Renal pelvis (tissue), 12 donors: ENCODE data around the gene USP1. TPM values are rescaled to one million over a fixed set of nuclear protein-coding genes. Genes with fewer than 3 reads are reported as not detected.
A peak's percentile ranks its signal among the peaks of the same experiment; 100 is the strongest.

ENCODE experiments used
- DNase-seq: peaks from one replicate; pipeline ENCODE4 v3.0.0-alpha.2; 2013
- long read RNA-seq, 16 experiments: transcript quantifications; one replicate each; lab custom pipeline, GENCODE V29; 2026
- polyA plus RNA-seq, 3 donors: library from polyadenylated mRNA; unstranded; fragments of 120-200 nt; gene quantifications; one replicate each; pipeline ENCODE4 v1.2.1, GENCODE V29; 2013; ENCODE audit not compliant: insufficient read length in 3 of 3

Gene USP1, protein sequence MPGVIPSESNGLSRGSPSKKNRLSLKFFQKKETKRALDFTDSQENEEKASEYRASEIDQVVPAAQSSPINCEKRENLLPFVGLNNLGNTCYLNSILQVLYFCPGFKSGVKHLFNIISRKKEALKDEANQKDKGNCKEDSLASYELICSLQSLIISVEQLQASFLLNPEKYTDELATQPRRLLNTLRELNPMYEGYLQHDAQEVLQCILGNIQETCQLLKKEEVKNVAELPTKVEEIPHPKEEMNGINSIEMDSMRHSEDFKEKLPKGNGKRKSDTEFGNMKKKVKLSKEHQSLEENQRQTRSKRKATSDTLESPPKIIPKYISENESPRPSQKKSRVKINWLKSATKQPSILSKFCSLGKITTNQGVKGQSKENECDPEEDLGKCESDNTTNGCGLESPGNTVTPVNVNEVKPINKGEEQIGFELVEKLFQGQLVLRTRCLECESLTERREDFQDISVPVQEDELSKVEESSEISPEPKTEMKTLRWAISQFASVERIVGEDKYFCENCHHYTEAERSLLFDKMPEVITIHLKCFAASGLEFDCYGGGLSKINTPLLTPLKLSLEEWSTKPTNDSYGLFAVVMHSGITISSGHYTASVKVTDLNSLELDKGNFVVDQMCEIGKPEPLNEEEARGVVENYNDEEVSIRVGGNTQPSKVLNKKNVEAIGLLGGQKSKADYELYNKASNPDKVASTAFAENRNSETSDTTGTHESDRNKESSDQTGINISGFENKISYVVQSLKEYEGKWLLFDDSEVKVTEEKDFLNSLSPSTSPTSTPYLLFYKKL
- 10 to 100 TPM; 60.9 to 63.8 (median 61.4) TPM for polyA plus RNA-seq
- long read RNA-seq, donor 1, partial matches to known transcripts = 11 of 16 reads
- long read RNA-seq, donor 1, other reads (novel, unspliced or antisense) = 0 of 16 reads
- long read RNA-seq, donor 2, transcript USP1-201 (9 exons, 3,996 nt) = major isoform, 9 of 89 reads
- long read RNA-seq, donor 2, partial matches to known transcripts = 80 of 89 reads
- long read RNA-seq, donor 2, other reads (novel, unspliced or antisense) = 0 of 89 reads
- long read RNA-seq, donor 3, partial matches to known transcripts = 19 of 23 reads
- long read RNA-seq, donor 3, other reads (novel, unspliced or antisense) = 0 of 23 reads
- long read RNA-seq, donor 4, transcript USP1-201 (9 exons, 3,996 nt) = major isoform, 5 of 25 reads
- long read RNA-seq, donor 4, partial matches to known transcripts = 20 of 25 reads
- long read RNA-seq, donor 4, other reads (novel, unspliced or antisense) = 0 of 25 reads
- long read RNA-seq, donor 5, partial matches to known transcripts = 10 of 12 reads
- long read RNA-seq, donor 5, other reads (novel, unspliced or antisense) = 0 of 12 reads
- long read RNA-seq, donor 6, transcript USP1-201 (9 exons, 3,996 nt) = major isoform, 6 of 52 reads
- long read RNA-seq, donor 6, partial matches to known transcripts = 46 of 52 reads
- long read RNA-seq, donor 6, other reads (novel, unspliced or antisense) = 0 of 52 reads
- long read RNA-seq, donor 7, partial matches to known transcripts = 16 of 18 reads
- long read RNA-seq, donor 7, other reads (novel, unspliced or antisense) = 0 of 18 reads
- long read RNA-seq, donor 8, transcript USP1-201 (9 exons, 3,996 nt) = major isoform, 6 of 32 reads
- long read RNA-seq, donor 8, partial matches to known transcripts = 26 of 32 reads
- long read RNA-seq, donor 8, other reads (novel, unspliced or antisense) = 0 of 32 reads
- long read RNA-seq, donor 9, partial matches to known transcripts = 37 of 41 reads
- long read RNA-seq, donor 9, other reads (novel, unspliced or antisense) = 0 of 41 reads
- long read RNA-seq, donor 10, transcript USP1-201 (9 exons, 3,996 nt) = major isoform, 5 of 49 reads
- long read RNA-seq, donor 10, partial matches to known transcripts = 44 of 49 reads
- long read RNA-seq, donor 10, other reads (novel, unspliced or antisense) = 0 of 49 reads
- long read RNA-seq, donor 11, partial matches to known transcripts = 9 of 10 reads
- long read RNA-seq, donor 11, other reads (novel, unspliced or antisense) = 0 of 10 reads
- long read RNA-seq, donor 12, transcript USP1-201 (9 exons, 3,996 nt) = major isoform, 12 of 68 reads
- long read RNA-seq, donor 12, partial matches to known transcripts = 56 of 68 reads
- long read RNA-seq, donor 12, other reads (novel, unspliced or antisense) = 0 of 68 reads
- long read RNA-seq, donor 13, partial matches to known transcripts = 10 of 13 reads
- long read RNA-seq, donor 13, other reads (novel, unspliced or antisense) = 0 of 13 reads
- long read RNA-seq, donor 14 = 0 reads
- long read RNA-seq, donor 15, transcript USP1-201 (9 exons, 3,996 nt) = major isoform, 7 of 31 reads
- long read RNA-seq, donor 15, partial matches to known transcripts = 24 of 31 reads
- long read RNA-seq, donor 15, other reads (novel, unspliced or antisense) = 0 of 31 reads
- long read RNA-seq, donor 16, transcript USP1-201 (9 exons, 3,996 nt) = major isoform, 6 of 34 reads
- long read RNA-seq, donor 16, partial matches to known transcripts = 28 of 34 reads
- long read RNA-seq, donor 16, other reads (novel, unspliced or antisense) = 0 of 34 reads

DNA sequence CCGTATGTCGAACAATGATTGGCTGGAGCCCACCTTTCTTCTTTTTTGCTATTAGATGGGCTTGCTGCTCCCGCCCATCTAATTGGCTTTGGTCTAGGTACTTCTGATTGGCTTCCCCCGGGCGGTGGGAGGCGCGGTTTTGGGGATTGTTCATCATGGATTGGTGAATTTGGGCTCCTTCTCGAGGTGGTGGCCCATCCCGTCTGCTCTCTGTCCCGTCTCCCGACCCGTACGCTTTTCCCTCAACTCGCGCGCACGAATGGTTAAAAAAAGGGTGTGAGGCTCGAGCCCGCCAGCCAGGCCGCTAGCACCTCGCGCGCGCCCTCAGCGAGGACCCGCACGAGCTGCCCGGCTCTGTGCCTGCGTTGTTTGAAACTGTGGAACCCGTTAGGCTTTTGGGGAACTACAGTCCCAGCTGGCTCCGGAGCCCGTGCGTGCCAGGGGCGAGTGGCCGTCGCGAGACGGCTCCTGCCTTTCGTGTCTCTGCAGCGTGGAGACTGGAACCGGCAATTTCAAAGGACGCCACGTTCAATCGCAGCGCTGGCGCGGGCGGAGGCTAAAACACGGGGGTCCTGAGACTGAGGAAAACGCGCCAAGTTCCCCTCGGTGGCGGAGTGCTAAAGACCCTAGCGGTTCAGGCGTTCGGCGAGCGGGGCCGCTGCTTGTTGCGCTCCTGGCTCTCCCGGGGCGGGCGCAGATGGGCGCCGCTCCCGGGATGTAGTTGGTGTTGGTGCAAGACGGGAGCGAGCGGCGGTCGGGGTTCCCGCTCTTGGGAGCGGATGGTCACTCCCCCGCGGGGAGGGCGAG is at the start of gene USP1:
TSS of gene USP1 (plus strand) at position 584 of the 807 bp plus-strand sequence. CDS start 2,819 bp downstream, outside the sequence.
- DNase-seq = peak; percentile 100

DNA sequence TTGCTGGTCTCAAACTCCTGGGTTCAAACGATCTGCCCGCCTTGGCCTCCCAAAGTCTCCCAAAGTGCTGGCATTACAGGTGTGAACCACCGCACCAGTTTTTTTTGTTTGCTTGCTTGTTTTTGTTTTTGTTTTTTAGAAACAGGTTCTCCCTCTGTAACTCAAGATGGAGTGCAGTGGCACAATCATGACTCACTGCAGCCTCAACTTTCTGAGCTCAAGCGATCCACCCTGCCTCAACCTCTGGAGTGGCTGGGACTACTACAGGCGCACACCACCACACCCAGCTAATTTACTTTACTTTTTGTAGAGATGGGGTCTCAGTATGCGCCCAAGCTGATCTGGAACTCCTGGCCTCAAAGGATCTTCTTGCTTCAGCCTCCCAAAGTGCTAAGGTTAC is 47.3 kb upstream of the USP1 start:
- no peak for DNase-seq

DNA sequence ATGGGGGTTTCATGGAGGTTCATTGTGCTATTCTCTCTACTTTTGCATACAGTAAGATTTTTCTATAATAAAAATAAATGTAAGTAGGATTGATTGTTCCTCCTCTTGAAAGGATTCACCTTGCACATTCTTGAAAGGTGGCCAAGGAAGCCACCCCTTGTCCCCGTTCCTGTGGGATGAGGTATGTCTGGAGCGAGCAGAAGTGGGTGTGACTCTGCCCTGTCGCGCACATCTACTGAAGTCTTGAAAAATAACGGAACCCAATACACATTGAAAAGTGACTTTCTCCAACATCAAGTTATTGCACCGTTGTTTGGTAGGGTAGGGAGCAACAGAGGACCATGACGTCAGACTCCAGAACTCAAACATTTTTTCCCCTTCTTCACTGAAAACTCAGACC is 46.8 kb upstream of the USP1 start:
- DNase-seq = no peak

DNA sequence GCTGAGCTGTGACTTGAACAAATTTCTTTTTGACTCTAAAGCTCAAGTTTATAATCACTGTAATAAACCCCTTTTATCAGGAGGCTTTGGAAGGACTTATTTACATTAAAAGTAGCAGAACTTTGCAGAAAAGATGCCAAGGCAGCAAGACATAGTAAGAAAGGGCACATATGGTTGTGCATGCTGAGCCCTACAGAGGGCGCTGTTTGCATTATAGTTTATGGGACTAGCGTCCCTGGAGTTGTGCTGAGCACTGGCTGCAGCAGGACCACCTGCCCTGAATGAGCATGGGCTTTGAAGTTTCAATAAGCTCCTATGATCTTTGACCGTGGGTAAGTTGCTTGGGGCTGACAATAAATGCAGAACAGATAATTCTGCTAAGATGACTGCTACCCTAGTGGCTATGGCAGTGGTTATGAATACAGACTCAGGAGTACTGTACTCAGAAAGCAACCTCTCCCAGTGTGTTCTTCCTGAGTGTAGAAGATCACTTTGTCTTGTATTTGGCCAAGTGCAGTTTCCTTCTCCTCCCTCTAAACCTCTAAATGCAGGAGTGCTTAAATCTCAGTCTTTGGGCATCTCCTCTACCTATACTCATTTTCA is 45.4 kb upstream of the USP1 start:
- DNase-seq = no peak

- no peak for DNase-seq
Measured at GRCh38 chr1:62392951-62393350, 43.9 kb upstream of the USP1 start.

DNA sequence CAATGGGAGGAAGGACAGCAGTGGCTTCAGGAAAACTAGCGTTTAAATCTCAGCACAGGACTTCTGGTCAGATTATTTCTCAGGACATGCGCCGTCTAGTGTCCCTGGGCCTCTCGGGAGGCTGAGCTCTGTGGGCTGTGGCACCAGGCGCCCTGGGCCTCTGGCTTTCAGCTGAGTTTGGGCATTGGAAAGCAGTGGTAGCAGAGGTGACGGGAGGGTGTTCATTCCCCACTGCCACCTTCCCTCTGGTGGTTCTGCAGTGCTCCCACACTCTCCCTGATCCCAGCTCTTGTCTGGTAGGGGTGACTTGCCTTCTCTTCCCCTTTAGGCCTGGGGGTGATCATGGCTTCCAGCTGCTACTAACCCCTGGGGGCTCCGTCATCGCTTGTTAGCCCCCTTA is 42.2 kb upstream of the USP1 start:
- DNase-seq = no peak

GRCh38 chr1:62395291-62395690 is 41.6 kb upstream of the USP1 start:
- no peak for DNase-seq

- DNase-seq = no peak
Measured at GRCh38 chr1:62396871-62397270, 40.0 kb upstream of the USP1 start.

GRCh38 chr1:62397301-62397700 is 39.5 kb upstream of the USP1 start:
- no peak for DNase-seq

GRCh38 chr1:62398377-62398776 is 38.5 kb upstream of the USP1 start:
- no peak for DNase-seq

GRCh38 chr1:62401034-62401760 is 35.7 kb upstream of the USP1 start:
- no peak for DNase-seq

- no peak for DNase-seq
Measured at GRCh38 chr1:62405247-62405646, 31.6 kb upstream of the USP1 start.

GRCh38 chr1:62406576-62406975 is 30.3 kb upstream of the USP1 start:
- no peak for DNase-seq

DNA sequence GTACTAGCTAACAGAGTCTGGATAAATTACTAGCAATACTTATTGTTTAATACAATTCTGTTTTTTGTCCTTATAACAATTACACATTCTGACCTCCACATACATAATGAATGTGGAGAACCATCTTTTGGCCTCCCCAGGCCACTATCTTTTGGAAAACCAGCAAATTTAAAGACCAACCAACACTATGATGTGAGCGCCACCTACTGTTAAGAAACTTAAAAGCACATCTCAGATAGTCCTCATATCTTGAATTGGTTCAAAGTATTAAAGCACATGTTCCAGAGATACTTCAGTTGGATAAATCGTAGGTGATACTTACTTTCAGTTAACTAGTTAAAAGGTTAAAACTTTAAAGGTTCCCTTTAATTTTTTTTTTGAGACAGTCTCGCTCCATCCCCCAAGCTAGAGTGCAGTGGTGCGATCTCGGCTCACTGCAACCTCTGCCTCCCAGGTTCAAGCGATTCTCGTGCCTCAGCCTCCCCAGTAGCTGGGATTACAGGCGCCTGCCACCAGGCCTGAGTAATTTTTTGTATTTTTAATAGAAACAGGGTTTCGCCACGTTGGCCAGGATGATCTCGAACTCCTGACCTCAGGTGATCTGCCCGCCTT is 29.3 kb upstream of the USP1 start:
- peak; percentile 58 for DNase-seq

DNA sequence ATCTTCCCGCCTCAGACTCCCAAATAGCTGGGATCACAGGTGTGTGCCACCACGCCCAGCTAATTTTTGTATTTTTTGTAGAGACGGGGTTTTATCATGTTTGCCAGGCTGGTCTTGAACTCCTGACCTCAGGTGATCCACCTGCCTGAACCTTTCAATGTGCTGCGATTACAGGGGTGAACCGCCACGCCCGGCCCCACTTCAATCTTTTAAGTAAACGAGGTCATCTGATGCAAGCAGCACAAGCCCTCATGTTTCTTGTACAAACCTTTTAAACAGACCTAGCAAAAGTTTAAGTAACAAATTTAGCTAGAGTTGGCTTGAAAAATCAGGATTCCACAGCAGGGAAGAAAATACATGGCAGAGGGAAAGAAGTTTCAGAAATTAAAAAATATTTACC is 21.2 kb upstream of the USP1 start:
- no peak for DNase-seq

DNA sequence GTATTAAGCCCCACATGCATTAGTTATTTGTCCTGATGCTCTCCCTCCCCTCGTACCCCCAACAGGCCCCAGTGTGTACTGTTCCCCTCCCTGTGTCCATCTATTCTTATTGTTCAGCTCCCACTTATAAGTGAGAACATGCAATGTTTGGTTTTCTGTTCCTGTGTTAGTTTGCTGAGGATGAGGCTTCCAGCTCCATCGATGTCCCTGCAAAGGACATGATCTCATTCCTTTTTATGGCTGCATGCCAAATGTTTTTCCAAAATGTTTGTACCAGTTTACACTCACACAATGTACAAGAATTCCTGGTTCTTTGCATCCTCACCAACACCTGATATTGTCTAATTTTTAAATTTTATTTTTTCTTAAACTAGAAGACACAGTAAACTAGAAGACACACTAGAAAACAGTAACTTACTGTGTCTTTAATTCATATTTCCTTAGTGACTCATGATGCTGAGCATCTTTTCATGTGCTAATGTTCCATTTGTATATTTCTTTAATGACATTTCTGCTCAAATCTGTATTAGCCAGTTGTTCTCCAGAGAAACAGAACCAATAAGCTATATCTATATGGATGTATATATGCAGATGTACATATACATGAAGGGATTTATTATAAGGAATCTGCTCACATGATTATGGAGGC is 19.4 kb upstream of the USP1 start:
- DNase-seq = no peak
